ENCODE data around the gene ANP32A.

GRCh38 chr15:68851971-68852370 is 31.3 kb upstream of the ANP32A start:
- no peak for TF ChIP-seq CTCF (IDR thresholded peaks at IDR 0.05)
- TF ChIP-seq POLR2A (IDR thresholded peaks at IDR 0.05), result no peak
